HG03066 (cell line): Measurements from ENCODE around the gene ATP8A1.

Source experiments
- ATAC-seq: cut with Tn5 transposase; IDR thresholded peaks from one replicate; pipeline ENCODE4 v1.9.1; 2021; ENCODE audit warnings: low read depth; ENCODE audit not compliant: unreplicated experiment

Gene ATP8A1

DNA sequence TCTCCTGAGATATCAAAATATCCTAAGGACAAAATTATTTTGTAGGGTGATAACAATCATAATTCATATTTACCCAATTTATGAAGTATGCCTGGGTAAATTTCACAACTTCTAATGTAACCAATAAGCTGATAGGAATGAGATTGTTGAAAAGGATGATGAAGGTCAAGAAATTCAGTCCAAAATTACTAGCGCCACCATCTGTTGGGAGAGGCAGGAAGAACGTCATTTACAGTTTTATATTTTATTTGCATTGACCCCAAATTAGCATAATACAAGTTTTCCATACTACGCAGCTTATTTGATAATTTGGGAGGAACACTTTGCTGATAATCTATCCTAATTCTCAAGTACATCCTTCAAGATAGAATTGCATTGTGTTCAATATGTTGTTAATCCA, 78.7 kb downstream of the ATP8A1 start:
- ATAC-seq, result no peak

DNA sequence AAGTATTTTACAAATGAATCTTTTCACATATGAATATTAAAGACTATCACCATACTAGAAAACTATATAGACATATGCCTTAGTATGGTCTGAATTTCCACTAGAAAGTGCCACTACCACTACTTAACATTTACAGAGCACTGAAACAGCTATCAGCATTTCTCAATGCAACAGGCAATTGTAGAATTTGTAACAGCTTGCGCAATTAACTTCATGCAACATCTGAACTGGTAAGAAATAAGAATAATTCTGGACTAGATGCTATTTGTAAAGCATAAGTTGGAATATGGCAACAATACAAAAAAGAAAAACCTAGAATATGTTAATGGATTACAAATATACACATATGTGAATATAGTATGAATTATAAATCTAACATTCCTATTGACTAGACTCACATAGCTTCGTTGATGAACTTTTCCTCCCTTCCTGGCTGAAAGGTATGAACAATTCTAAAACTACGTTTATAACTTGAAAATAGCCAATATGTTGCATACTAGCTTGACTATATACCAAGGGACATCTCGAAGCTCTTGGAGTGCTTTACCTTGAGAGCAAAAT, 82.0 kb downstream of the ATP8A1 start:
- no peak for ATAC-seq

DNA sequence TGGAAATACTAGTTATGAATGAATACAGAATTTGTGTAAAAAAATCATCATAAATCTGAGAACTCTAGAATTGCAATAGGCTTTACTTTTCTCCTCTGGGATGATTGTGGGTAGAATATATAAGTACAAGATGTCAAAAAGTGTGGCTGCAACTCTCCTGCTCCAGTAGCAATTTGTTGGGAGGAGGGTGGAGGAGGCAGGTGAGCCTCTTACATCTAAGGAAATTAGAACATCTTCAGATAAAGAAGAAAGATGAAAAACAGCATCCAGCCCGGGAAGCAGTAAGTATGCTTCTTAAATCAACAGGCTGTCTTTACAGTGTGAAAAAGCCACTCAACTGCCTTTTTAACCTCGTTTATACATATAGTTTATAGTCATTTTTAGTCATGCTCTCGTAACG, 83.7 kb downstream of the ATP8A1 start:
- no peak for ATAC-seq

DNA sequence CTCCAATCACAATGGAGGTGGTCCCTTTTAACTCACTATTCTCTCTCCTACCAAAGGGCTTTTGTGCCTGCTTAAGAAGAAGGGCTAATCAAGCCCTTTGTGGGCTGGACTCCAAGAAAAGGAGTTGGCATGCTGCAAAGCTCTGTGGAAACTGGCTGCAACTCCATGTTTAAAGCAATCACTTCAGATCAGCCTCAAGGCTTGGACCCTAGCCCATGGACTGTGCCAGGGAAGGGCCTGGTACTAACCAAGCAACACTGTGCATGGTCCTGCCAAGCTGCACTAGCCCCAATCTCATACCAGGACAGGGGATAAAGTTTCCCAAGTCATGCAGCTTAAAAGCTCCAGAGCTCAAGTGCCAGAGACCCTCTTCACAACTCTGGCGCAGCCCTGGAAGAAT, 86.7 kb downstream of the ATP8A1 start:
- no peak for ATAC-seq

DNA sequence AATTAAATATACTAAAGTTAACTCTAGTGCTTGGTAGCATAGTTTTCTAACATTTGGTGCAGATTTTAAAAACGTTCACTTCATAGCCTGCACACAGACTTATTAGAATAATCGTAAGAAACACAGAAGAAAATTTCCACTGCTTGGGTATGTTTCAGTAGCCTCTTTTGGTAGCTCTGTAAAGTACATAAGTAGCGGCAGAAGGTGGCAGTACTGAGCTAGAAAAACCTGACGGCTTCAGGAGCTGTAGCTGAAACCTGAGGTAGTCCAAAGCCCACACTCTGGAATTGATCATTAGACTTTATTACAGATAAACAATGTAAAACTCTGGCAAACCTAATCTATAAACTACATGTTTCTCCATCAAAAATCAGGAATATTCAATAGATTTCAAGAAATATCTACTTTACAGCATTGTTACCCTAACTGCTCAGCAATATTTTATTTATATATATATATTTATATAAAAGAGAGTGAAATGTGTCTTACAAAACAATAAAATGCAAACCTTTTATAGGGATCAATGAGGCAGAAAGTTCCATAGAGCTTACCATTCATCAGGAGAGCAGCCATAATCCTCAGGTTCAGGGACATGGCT, 88.2 kb downstream of the ATP8A1 start:
- peak; percentile 91 for ATAC-seq

DNA sequence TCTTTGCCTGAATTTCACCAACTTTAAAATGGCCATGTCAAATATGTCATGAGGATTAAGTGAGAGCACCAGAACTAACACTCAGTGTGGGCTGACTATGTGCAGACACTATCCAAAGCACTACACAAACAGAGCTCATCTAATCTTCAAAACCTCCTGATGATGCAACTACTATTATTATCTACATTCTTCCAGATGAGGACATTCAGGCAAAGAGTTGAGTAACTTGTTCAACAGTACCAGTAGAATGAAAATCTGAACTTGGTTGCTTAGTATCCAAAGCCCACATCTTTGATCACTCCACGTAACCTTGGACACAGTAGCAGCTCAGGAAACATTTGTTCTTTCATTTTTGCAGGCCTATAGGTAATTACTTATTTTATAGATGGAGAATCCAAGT, 90.1 kb downstream of the ATP8A1 start:
- ATAC-seq, result no peak

DNA sequence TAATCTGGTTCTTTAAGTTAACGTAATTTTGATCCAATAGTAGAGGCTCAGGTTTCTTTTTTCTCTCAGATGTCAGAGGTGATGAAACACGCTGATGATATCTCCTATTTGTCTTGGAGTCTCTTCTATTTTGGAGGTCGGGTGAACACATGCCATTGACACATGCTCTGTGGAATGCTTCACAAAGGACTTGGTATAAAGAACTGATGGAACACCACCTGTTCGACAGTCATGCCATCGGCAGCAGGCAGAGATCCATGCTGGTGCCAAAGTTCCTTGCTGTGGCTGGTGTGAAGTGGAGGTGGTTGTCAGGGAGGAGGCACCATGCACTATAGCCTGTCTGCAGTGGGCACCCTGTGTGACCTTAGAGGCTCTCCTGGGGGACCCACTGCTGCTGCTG, 94.9 kb downstream of the ATP8A1 start:
- no peak for ATAC-seq

DNA sequence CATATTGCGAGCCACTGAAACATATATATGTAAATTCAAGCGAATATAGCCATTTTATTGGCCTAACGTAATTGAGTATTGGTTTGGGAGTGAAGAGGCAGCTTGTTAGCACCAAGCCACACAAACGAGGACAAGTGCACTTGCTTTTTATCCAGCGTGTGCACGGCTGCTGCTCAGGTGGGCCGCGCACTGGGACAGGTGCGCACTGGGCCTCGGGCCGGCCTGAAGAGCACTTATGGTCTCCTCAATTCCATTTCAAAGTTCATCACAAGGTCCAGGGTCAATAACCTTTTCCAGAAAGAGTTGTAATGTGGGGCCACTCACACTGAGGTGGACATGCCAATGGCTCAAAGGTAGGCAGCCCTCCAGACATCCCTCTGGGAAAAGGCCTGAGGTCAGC, 95.9 kb downstream of the ATP8A1 start:
- ATAC-seq, result no peak

DNA sequence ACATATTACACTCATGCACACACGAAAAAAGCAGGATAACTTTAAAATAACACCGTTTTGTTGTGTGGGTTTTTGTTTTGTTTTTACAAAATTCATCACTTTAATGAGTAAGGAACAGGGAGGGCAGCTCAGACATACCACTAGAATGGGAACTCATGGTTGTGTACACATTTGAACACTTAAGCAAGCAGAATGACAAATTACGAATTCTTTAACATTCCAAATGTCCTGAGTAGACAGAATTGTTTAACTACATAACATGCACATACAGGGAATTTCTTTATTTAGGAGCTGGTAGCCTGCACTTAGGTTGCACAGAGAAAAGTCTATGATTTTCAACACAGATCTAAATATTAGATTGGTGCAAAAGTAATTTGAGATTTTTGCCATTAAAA, 96.4 kb downstream of the ATP8A1 start:
- no peak for ATAC-seq

DNA sequence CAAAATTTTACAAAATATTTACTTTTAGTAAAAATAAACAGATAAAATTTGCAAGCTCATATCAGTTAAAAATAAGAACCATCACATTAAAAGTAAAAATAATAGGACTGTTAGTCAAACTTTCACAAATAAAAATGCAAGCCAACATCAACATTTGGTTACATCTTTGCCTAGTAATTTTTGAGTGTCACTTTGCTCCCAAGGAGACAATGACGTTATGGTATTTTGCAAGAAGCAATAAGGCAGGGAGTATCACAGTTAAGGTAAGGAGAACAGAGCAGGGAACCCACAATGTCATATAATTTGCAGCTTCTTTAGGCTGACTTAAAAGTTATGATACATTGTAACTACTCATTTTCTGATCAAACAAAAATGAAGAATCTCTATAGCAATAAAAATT, 98.7 kb downstream of the ATP8A1 start:
- no peak for ATAC-seq

DNA sequence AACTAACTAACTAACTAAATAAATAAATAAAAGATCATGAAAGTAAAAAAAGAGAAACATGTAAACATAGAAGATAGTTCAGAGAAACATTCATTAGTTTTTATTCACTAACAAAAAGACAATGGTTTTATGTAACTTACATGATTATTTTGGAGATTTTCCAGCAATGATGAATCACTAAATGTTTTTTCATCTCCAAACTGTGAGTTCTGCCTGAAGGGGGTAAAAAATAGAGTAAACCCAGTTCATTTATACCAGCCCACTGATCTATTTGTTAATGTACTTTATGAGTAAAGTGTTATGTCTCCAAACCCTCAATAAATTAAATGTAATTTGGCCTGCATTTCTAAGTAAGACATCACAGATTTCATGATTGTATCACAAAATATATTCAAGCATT, 101.1 kb downstream of the ATP8A1 start:
- no peak for ATAC-seq

DNA sequence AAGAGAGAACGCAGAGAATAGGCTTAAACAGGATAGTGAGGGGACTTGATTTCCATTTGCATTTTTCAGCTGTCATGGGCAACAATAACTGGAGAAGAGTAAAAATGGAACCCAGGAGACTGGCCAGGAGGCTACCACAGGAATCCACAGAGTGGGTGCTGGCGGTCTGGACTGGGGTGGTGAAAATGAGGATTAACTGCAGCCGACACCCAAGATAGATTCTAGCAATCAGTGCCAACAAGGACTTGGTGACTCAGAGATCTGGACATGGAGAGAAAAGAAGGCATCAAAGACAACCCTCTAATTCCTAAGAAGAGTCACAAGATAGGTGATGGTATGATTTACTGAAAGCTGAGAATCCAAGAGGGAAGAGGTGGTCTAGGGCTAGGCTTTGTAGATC, 102.8 kb downstream of the ATP8A1 start:
- ATAC-seq, result no peak

DNA sequence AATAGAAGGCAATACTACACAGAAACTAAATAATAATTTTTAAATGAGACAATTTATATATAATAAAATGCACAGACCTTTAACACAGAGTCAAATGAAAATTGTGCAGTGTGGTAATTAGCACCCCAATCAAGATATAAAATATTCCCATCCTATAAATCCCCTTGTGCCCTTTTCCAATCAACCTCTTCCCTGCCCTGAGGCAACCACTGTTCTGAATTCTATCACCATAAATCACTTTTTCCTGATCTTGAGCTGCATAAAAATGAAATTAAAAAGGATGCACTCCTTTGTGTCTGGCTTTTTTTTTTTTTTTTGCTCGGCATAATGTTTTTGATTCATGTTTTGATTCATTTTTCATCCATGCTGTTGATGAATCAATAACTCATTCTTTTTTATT, 107.0 kb downstream of the ATP8A1 start:
- ATAC-seq, result no peak

DNA sequence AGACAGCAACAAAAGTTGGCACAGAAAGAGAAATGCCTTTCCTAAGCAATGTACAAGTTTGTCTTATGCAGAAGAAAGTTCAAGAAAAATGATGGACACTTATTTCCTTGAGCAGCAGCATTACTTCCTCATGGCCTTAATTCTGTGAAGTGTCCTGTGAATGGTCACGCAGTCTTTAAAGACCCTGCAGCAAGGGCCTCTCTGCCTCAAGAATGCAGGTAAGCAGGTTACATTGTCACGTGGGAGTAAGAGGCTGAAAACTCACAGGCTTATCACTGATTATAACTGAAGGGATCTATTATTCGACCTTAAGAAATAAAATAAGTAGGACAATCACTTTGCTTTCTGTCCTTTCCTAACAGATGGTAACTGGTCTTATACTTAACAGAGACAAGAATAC, 109.1 kb downstream of the ATP8A1 start:
- ATAC-seq, result no peak

DNA sequence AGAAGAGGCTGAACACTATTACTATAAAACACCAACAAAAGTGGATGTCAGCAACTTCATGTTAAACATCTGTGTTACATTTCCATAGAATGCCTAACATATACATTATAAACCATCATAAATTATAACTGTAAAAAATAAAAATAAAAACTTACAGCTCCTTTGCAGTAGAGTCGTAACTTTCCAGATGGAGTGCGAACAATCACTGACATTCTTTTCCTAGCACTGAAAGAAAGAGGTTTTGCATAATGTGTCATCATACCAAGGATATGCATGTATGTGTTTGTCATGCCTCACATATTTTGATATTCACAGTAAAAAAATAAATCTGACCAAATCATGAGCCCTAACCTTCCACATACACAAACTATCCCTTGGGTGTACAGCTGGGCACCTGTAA, 113.1 kb downstream of the ATP8A1 start:
- ATAC-seq, result no peak

DNA sequence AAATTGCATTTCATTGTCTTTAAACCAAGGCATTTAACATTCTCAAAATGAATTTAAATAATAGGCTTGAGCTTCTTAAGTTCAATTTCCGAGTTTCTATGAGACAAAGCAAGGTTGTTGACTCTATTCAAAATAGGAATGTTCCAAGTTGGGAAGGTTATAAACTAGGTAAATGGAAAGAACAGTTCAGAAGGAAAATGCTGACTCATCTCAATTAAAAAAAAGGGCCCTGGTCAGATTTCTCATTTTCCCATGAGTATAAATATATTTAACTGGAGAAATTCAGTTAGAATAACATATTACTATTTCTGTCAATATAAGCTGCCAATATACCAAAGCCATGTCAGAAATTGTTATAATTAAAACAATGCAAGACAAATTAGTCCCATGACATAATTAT, 113.8 kb downstream of the ATP8A1 start:
- no peak for ATAC-seq

DNA sequence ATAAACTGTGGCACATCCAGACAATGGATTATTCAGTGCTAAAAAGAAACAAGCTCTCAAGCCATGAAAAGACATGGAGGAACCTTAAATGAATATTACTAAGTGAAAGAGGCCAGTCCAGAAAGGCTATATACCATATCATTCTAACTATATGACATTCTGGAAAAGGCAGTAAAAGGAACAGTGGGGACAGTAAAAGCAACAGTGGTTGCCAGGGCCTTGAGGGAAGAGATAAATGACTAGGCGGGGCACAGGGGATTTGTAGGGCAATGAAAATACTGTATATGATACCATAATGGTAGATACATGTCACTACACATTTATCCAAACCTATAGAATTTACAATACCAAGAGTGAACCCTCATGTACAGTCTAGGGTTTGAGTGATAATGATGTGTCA, 115.3 kb downstream of the ATP8A1 start:
- no peak for ATAC-seq

DNA sequence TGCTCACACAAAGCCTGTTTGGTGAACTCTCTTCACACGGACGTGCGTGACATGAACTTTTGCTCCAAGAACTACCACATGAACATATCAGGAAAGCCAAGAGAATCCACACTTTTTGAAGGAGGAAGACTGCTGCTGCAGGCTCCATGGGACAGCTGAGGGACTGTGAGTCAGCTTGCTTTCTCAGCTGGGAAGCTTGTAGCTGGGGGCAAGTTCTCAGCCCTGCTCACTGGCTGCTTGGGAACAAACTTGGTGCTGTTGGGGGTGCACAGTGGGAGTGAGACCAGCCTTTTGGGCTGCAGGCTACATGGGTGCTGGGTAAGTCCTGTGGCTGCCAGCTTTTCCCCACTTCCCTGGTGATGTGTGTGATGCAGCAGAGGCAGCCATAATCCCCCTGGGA, 123.9 kb downstream of the ATP8A1 start:
- ATAC-seq, result no peak

DNA sequence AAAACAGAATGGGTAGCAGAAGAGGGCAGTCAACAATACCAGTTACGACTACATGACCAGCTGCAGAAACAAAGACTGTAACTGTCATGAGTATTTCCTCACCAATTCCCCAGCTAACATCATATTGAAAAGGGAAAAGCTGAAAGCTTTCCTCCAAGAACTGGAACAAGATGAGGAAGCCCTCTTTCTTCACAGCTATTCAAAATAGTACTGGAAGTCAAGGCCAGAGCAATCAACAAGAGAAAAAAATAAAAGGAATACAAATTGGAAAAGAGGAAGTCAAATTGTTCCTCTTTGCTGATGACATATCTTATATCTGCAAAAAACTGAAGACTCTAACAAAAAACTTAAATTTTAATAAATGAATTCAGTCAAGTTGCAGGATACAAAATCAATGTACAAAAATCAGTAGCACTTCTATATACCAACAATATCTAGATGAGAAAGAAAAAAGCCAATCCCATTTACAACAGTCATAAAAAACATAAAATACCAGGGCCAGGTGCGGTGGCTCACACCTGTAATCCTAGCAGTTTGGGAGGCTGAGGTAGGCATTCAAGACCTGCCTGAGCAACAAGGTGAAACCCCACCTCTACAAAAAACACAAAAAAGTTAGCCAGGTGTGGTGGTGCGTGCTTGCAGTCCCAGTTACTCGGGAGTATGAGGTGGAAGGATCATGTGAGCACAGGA, 125.4 kb downstream of the ATP8A1 start:
- ATAC-seq, result no peak

DNA sequence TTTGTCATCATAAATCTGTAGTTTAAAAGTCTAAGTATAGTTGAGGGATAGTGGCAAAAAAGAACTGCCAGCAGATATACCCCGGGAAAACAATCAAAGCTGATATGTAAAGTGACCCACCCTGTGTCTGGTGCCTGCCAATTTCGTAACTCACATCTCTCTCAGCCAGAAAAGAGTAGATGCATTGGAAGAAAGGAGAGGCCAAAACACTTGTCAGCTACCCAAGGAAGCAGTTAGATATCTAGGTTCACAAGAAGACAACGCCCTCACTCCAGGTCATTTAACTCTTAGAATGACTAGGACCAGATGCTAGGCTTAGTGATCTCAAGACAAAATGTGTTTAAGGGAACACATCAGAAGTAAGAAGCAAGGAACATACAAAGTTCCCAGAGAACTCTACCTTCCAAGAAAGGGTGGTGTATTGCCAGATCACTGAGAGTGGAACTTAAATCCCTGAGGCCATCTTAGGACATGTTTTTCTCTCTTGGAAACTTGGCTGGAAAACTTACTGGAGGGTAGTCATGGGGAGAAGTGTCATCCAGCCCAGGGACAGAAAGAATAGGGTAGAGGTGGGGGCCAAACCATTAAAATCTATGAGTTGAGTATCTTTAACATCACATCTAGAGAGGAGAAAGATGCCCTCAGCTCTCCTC, 133.7 kb downstream of the ATP8A1 start:
- no peak for ATAC-seq

DNA sequence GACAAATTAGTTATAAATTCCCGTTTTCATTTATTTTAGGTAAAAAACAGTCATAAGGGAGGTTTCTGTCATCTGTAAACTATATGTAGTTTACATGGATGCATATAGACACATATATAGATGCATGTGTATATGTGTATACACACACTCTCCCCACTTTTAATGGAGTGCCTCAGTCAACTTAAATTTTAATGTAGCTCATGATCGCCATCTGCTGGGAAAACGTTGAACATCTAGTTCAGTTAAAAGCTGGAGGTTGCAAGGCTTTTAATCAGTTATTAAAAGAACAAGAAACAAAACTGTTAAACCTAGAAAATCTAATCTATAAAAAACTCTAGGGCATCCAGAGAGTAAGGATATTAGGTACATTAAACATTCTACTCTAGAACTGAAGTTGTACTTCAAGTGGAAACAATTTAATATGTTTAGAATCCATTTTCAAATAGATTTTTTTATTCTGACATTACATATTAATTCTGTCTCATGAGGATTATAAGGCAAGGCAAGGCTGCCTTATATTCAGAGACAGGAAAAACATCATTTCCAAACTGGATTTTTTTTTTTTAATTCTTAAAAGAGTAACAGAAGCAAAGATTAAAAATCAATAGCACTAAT, 137.0 kb downstream of the ATP8A1 start:
- ATAC-seq, result no peak
